Effector memory CD4-positive, alpha-beta T cell (primary cell): ENCODE measurements around the gene STRIP2.

Experiments used
- DNase-seq, 3 donors: peaks; one replicate each; pipeline ENCODE4 v3.0.0-alpha.2; 2020
- H3K27ac ChIP-seq: 2 replicates; pipeline ENCODE4 v1.7.0; 2013; ENCODE audit warnings: mild to moderate bottlenecking, low read length, moderate library complexity; ENCODE audit not compliant: insufficient read depth, poor library complexity, severe bottlenecking
- H3K27me3 ChIP-seq: replicated peaks from 2 replicates; pipeline ENCODE4 v1.7.0; 2013; ENCODE audit warnings: mild to moderate bottlenecking, low read length; ENCODE audit not compliant: insufficient read depth, control insufficient read depth, poor library complexity, severe bottlenecking
- H3K36me3 ChIP-seq: 2 replicates; pipeline ENCODE4 v1.7.0; 2013; ENCODE audit warnings: mild to moderate bottlenecking, low read length, moderate library complexity; ENCODE audit not compliant: control insufficient read depth, insufficient read depth
- H3K4me1 ChIP-seq: 2 replicates; pipeline ENCODE4 v1.7.0; 2013; ENCODE audit warnings: low read length, mild to moderate bottlenecking; ENCODE audit not compliant: control insufficient read depth, insufficient read depth, poor library complexity, severe bottlenecking
- H3K4me3 ChIP-seq: 2 replicates; pipeline ENCODE4 v1.7.0; 2013; ENCODE audit warnings: low read length, low read depth, mild to moderate bottlenecking; ENCODE audit not compliant: insufficient read depth, poor library complexity, severe bottlenecking
- H3K9me3 ChIP-seq: 2 replicates; pipeline ENCODE4 v1.7.0; 2013; ENCODE audit warnings: mild to moderate bottlenecking, low read length, moderate library complexity; ENCODE audit not compliant: control insufficient read depth

The STRIP2 gene

GRCh38 chr7:129452589-129453231 is 18.5 kb downstream of the STRIP2 start:
- Histone ChIP-seq H3K27me3 (no peaks in the 10 kb centered on the region), H3K4me3 (no peak overlapping the region), H3K9me3 (no peaks in the 10 kb centered on the region), H3K27ac (no peak overlapping the region), H3K36me3 (no peaks in the 10 kb centered on the region), H3K4me1 (no peaks in the 10 kb centered on the region)
- no peak for DNase-seq

DNA sequence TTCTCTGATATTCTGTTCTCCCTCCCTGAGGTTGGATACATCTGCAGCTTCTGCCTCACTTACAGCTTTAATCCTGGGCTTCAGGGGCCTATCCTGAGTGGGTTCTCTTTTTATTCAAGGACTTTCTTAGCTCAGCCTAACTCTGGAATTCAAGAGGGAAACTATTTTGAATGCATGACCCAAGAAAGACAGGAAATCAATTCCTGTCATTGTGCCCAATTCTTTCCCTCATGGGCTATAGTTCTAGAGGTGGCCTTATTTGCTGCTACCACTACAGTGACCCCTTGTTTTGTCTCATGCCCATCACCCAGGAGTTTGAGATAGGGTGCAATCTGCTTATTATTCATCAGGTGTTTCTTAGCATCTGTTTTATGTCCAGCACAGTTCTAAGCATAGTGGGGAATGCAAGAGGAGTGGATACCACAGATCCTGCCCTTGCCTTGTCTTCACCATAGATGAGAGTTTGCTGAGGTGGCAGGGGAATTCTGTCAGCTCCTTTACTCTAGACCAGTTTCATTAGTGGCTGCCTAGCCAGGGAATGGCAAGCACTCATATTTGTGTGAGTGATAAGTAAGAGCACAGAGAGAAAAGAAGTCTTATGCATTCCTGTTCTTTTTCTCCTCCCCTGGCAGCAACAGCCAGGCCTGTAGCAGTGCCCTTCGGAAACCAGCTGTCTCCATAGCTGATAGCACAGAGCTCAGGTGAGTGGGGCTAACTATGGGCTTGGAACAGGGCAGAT is 19.4 kb downstream of the STRIP2 start:
- Histone ChIP-seq H3K27me3 (no peaks in the 10 kb centered on the region), H3K27ac (no peak overlapping the region), H3K9me3 (no peaks in the 10 kb centered on the region), H3K36me3 (no peaks in the 10 kb centered on the region), H3K4me1 (no peaks in the 10 kb centered on the region), H3K4me3 (no peak overlapping the region)
- DNase-seq: no peak

DNA sequence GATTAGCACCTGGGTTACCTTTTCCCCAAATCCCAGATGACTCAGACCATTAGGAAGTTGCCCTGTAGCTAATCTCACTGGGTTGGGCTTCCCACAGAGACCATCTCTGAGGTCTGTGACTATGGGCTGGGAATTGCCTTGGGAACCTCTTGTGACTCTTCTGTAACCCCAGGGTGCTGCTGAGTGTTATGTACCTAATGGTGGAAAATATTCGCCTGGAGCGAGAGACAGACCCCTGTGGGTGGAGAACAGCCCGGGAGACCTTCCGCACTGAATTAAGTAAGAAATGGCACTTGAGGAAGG is 20.0 kb downstream of the STRIP2 start:
- no peak overlapping the region for H3K27ac ChIP-seq
- no peak for DNase-seq
- H3K4me1 ChIP-seq: no peaks in the 10 kb centered on the region
- H3K9me3 ChIP-seq: no peaks in the 10 kb centered on the region
- no peak overlapping the region for H3K4me3 ChIP-seq
- H3K27me3 ChIP-seq: no peaks in the 10 kb centered on the region
- no peaks in the 10 kb centered on the region for H3K36me3 ChIP-seq

DNA sequence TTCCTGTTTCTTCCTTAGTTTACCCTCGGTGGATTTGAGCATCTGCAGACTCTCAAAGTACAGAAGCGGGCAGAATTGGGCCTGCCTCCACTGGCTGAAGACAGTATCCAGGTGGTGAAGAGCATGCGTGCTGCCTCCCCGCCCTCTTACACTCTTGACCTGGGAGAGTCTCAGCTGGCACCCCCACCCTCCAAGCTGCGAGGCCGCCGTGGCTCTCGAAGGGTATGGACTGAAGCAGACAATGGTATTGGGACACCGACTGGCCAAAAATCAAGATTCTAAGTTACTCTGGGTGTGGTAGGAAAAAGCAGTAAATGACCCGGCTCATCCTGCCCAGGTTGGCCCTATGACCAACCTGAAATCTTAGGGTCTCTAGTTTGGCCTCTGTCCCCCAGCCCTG is 22.2 kb downstream of the STRIP2 start:
- Histone ChIP-seq H3K27ac (no peak overlapping the region), H3K4me1 (no peaks in the 10 kb centered on the region), H3K9me3 (no peaks in the 10 kb centered on the region), H3K27me3 (no peaks in the 10 kb centered on the region), H3K36me3 (no peaks in the 10 kb centered on the region), H3K4me3 (no peak overlapping the region)
- no peak for DNase-seq

- Histone ChIP-seq H3K27ac (no peak overlapping the region), H3K27me3 (no peaks in the 10 kb centered on the region), H3K36me3 (no peaks in the 10 kb centered on the region), H3K9me3 (no peaks in the 10 kb centered on the region), H3K4me1 (no peaks in the 10 kb centered on the region), H3K4me3 (no peak overlapping the region)
- no peak for DNase-seq
Measured at GRCh38 chr7:129457101-129457500, 22.9 kb downstream of the STRIP2 start.

- H3K9me3 ChIP-seq: no peaks in the 10 kb centered on the region
- H3K4me1 ChIP-seq: no peaks in the 10 kb centered on the region
- no peak overlapping the region for H3K4me3 ChIP-seq
- no peak overlapping the region for H3K27ac ChIP-seq
- DNase-seq: no peak
- H3K27me3 ChIP-seq: no peaks in the 10 kb centered on the region
- H3K36me3 ChIP-seq: no peaks in the 10 kb centered on the region
Measured at GRCh38 chr7:129458171-129458570, 23.9 kb downstream of the STRIP2 start.

GRCh38 chr7:129461809-129462208 is 27.6 kb downstream of the STRIP2 start:
- no peak for DNase-seq
- Histone ChIP-seq H3K9me3 (no peaks in the 10 kb centered on the region), H3K36me3 (no peaks in the 10 kb centered on the region), H3K27ac (no peak overlapping the region), H3K4me1 (no peaks in the 10 kb centered on the region), H3K27me3 (no peaks in the 10 kb centered on the region), H3K4me3 (no peak overlapping the region)

DNA sequence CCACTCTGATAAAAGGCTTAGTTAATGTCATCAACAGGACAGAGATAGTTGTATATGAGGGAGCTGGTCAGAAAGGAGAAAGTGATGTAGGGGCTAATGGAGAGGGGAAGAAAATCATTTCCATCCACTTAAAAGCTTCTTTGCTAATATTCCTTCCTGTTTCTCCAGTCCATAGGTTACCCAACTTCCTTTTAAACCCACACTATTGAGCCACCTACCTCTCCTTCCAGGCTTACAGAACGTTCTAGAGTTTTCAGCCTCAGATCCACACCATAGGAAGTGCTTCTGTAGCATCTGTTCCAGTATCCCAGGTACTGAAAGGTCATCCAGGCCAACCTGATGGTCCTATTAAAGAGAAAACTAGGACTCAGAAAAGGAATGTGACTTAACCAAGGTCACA is 28.2 kb downstream of the STRIP2 start:
- Histone ChIP-seq H3K4me3 (no peak overlapping the region), H3K4me1 (no peaks in the 10 kb centered on the region), H3K27ac (no peak overlapping the region), H3K36me3 (no peaks in the 10 kb centered on the region), H3K27me3 (no peaks in the 10 kb centered on the region), H3K9me3 (no peaks in the 10 kb centered on the region)
- no peak for DNase-seq

GRCh38 chr7:129464194-129464593 is 30.0 kb downstream of the STRIP2 start:
- no peaks in the 10 kb centered on the region for H3K9me3 ChIP-seq
- no peak for DNase-seq
- H3K4me1 ChIP-seq: no peaks in the 10 kb centered on the region
- no peak overlapping the region for H3K4me3 ChIP-seq
- no peak overlapping the region for H3K27ac ChIP-seq
- H3K27me3 ChIP-seq: no peaks in the 10 kb centered on the region
- no peaks in the 10 kb centered on the region for H3K36me3 ChIP-seq

DNA sequence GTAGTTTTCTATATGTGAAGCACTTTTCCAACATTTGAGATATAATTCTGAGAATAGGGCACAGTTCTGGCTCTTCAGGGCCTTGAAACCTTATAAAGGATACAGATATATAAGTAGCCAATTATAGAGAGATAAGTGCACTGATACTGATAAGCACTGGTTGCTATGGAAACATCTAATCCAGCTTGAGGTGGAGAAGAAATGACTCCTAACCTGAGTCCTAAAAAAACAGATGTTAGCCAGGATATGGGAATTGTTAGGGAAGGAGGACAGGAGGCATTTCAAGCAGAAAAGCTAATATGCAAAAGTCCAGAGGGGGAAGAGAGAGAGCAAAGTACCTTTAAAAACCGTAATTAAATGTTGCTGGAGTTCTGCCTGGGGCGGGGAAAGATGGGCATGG is 30.8 kb downstream of the STRIP2 start:
- Histone ChIP-seq H3K27ac (no peak overlapping the region), H3K27me3 (no peaks in the 10 kb centered on the region), H3K4me3 (no peak overlapping the region), H3K4me1 (no peaks in the 10 kb centered on the region), H3K36me3 (no peaks in the 10 kb centered on the region), H3K9me3 (no peaks in the 10 kb centered on the region)
- no peak for DNase-seq
